Fibroblast of lung (primary cell): ENCODE data around the gene KIAA0319L.

ENCODE experiments used
- EZH2 ChIP-seq: IDR thresholded peaks from 2 replicates; pipeline ENCODE4 v1.5.1; 2012; ENCODE audit warnings: low read length, control low read depth, mild to moderate bottlenecking; ENCODE audit errors: missing control alignments
- TF ChIP-seq, protein P1 (sequence below), 2 donors: IDR thresholded peaks in 1 of 2; conservative IDR thresholded peaks in 1 of 2; 1 replicate in 1 of 2; 2 replicates in 1 of 2; pipeline ENCODE4 v1.5.1; 2011 to 2012; ENCODE audit warnings: low read length in 2 of 2, control low read depth in 1 of 2, inconsistent platforms in 1 of 2, low read depth in 1 of 2, mild to moderate bottlenecking in 1 of 2

- TF ChIP-seq, protein P1, sequence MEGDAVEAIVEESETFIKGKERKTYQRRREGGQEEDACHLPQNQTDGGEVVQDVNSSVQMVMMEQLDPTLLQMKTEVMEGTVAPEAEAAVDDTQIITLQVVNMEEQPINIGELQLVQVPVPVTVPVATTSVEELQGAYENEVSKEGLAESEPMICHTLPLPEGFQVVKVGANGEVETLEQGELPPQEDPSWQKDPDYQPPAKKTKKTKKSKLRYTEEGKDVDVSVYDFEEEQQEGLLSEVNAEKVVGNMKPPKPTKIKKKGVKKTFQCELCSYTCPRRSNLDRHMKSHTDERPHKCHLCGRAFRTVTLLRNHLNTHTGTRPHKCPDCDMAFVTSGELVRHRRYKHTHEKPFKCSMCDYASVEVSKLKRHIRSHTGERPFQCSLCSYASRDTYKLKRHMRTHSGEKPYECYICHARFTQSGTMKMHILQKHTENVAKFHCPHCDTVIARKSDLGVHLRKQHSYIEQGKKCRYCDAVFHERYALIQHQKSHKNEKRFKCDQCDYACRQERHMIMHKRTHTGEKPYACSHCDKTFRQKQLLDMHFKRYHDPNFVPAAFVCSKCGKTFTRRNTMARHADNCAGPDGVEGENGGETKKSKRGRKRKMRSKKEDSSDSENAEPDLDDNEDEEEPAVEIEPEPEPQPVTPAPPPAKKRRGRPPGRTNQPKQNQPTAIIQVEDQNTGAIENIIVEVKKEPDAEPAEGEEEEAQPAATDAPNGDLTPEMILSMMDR (conservative IDR thresholded peaks at IDR 0.05 in 1 of 2, IDR thresholded peaks at IDR 0.05 in 1 of 2; ENCODE audit: low read depth in 1 of 2, low read length in 2 of 2): no peak
- TF ChIP-seq EZH2: no peak
Measured at GRCh38 chr1:35439626-35440025, 117.6 kb downstream of the KIAA0319L start.
